Endometrium (tissue), 2 donors: ENCODE results near the gene FGFRL1.
"Not testable (repeated sequence)": the region's sequence is repeated elsewhere in the genome, so short reads cannot be mapped to it uniquely, and the experiment has no call there.

Experiments
- FAIRE-seq: peaks from 2 replicates; lab custom pipeline; 2012; peaks lifted over from hg19 to GRCh38; lab: Jason Lieb, UNC
- donor health status: control.
- donor health status: control.

The FGFRL1 gene

DNA sequence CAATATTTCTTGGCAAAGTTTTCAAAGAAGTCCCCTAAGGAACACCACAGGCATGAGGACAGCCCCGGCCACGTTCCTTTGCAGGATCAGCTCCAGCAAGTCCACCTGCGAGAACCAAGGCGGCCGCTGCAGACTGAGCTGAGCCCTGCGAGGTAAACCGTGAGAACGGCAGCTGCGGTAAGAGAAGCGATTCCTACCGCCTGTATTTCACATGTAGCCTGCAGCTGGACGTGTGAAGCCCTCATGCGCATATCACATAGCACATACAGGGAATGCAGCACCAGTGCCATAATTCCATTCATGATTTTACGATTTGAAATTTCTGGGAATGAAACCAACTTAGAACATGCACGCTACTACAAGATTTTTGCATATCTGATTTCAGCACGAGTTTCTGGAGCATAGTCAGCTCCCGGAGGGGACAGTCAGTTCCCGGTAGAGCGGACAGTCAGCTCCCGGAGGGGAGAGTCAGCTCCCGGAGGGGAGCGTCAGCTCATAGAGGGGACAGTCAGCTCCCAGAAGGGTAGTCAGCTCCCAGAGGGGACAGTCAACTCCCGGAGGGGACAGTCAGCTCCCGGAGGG, 41.7 kb downstream of the FGFRL1 start:
- FAIRE-seq: no peak

GRCh38 chr4:1053891-1054290, 42.5 kb downstream of the FGFRL1 start:
- FAIRE-seq: not testable (repeated sequence)

GRCh38 chr4:1054696-1055242, 43.3 kb downstream of the FGFRL1 start:
- not testable (repeated sequence) for FAIRE-seq

GRCh38 chr4:1055243-1055701, 43.8 kb downstream of the FGFRL1 start:
- not testable (repeated sequence) for FAIRE-seq

DNA sequence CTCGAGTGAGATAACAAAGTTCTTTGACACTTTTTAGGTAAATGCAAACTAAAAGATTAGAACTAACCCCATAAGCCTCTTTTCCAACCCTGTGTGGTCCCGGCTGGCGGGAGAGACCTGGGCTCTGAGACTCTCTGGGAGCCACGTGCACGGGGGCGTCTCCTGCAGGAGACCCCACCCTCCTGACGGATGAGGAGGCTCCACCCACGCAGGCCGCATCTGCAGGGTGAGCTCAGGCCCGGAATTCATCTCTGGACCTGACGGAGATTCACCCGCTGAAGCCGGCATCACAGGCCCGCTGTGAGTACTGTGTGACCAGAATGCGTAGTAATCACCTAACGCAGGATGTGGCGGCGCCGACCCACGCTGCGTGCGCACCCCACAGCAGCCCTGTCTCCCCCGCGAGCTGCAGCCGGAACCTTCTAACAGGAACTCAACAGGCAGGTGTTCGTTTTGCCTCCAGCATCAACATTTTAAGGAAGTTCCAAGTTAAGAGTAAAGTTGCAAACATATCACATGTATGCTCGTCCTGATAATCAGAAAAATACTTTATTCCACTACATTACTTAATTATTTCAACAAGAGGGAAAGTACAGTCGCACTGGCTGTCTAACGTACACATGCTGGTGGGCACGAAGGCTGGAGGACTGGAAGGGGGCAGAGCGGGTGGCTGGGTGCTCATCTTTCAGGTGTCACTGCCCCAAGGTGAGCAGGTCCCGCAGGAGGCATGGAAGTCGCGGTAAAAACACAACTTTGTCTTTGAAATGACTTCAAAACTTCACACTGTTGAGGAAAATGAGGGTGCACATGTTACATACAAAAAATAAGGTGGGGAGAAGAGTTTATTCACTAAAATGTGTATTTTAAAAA, 44.5 kb downstream of the FGFRL1 start:
- FAIRE-seq: no peak

DNA sequence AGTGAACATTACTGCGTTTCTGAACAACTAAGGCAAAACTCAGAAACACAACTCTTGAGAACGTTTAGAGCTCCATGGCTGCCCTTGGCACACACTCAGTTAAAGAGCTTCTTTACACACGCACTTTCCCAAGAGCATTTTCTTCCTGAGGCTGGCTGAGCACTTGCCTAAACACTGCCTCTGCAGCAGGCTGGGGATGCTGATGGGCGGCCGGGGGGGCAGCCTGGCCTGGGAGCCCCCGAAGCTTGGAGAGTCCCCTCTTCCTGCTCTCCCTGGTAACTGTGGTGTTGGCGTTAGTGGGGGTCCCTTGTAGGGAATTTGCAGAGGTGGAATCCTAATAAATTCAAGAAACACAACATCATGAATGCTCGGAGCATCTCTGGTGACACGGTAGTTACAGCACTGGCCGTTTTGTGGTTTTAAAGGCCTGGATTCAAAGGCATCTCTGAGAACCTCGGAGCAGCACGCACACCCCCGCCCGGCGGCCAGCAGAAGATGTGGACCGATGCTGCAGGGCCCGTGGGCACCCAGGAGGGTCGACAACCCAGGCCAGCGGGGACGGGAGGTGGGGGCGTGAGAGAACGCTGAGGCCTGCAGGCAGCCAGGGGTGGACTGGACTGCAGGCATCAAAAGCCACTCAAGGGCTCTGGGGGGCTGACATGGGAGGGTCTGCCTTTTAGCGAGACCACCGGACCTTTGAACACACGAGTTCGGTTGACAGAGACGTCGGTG, 45.4 kb downstream of the FGFRL1 start:
- FAIRE-seq: no peak

DNA sequence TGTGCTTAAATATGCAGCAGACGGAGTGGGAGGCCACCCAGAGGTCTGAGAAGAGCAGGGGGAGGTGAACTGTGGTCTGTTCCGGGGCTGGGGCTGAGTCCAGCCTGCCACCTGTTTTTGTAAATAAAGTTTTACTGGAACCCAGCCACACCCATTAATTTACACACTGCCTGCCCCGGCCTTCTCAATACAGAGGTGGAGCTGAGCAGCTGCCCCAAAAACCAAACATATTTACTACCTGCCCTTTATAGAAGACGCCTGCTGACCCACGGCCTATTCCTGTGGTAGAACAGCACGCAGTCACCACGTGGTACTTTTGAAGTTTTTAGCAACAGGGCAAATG, 45.9 kb downstream of the FGFRL1 start:
- FAIRE-seq: no peak

DNA sequence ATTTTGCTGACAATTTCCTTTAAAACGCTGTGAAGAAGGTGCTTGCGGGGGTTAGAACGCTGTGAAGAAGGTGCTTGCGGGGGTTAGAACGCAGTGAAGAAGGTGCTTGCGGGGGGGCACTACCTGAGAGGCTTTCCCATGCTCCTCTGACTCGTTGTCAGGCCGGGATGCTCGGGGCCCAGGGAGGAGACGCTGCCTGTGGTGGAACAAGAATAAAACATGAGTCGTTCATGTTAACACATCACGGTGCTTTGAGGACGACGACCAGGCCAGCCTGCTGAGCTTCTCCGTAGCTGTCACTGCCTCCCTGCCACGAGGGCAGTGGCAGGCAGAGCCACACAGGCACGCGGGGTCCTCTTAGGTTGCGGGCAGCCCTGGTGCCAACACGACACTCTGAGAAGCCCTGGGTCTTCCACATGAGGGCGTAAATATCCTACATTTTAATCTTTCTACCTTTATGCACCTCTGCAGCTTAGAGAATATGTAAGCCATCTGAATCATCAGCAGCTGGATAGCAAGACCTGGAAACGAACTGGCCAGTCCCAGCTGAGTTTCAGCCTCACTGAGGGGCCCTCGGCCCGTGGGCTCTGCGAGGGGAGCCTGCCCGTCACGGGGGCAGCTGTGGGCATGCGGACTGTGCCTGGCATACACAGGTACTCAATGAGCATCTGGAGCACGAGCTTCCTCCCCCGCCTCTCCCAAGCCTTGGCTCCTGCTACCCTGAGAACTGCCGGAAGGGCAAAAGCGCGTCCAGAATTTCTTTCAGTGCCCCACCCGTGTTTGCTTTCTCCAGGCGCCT, 47.0 kb downstream of the FGFRL1 start:
- no peak for FAIRE-seq

- no peak for FAIRE-seq
These were observed 47.7 kb downstream of the FGFRL1 start for GRCh38 chr4:1058997-1059665.

DNA sequence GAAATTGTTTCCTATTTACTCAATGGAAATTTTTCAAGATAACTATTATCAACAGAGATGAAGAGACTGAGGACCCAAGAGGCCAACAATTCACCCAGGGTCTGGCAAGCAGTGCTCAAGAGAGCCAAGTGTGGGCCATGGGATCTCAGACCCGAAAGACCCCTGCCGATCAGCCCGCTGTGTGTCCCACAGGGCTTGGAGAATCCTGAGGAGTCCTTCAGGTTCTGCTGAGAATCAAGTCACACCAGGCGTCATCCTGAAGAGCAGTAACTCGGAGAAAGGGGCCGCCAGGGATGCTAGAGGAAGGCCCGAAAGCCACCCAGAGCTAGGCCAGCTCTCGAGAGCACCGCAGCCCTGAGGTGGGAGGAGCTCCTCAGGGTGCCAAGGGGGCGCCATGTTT, 48.7 kb downstream of the FGFRL1 start:
- FAIRE-seq: no peak

- FAIRE-seq: no peak
These were observed 49.2 kb downstream of the FGFRL1 start for GRCh38 chr4:1060621-1061020.

DNA sequence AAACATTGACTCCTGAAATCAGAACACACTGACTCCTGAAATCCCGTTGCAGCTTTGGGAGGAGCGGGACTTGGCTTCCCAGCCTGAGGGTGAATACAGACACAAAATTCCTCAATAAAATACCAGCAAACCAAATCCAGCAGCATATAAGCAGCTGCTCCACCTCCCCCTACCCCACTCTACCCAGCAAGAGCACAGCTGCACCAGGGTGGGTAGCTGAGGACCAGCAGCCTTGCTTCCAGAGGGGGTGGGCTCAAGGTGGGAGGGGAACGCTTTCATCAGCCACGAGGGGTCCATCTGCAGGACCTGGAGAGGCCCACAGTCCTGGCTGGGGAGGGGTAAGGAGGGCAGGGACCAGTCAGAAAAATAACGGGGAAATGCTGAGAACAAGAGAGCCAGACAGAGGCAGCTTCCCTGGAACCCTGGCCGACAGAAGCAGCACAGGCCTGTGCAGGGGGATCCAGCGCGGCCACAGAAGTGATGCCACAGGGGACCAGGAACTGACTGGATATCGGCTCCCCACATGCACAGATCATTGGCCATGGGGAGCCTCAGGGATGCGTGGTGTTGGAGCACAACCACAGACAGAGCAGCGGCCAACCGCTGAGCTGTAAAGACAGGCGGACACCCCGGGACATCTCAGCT, 49.8 kb downstream of the FGFRL1 start:
- no peak for FAIRE-seq

DNA sequence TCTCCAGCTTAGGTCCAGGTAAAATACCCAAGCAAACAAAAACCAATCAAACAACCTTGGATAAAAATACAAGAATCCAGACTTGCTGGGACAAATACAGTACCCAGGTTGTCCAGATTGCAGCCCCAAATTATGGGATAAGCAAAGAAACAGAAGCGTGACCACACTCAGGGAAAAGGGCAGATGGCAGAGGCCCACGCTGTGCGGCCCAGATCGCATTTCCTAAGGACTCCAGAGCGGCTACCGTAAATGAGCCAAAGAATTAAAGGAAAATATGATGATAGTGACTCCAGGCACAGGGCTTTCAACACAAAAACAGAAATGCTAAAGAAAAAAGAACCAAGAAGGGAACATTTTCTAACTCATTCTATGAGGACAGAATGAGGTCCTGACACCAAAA, 50.3 kb downstream of the FGFRL1 start:
- FAIRE-seq: no peak

- no peak for FAIRE-seq
These were observed 51.0 kb downstream of the FGFRL1 start for GRCh38 chr4:1062419-1062818.

GRCh38 chr4:1065732-1066131, 54.3 kb downstream of the FGFRL1 start:
- no peak for FAIRE-seq

- FAIRE-seq: no peak
These were observed 58.0 kb downstream of the FGFRL1 start for GRCh38 chr4:1069394-1069793.

DNA sequence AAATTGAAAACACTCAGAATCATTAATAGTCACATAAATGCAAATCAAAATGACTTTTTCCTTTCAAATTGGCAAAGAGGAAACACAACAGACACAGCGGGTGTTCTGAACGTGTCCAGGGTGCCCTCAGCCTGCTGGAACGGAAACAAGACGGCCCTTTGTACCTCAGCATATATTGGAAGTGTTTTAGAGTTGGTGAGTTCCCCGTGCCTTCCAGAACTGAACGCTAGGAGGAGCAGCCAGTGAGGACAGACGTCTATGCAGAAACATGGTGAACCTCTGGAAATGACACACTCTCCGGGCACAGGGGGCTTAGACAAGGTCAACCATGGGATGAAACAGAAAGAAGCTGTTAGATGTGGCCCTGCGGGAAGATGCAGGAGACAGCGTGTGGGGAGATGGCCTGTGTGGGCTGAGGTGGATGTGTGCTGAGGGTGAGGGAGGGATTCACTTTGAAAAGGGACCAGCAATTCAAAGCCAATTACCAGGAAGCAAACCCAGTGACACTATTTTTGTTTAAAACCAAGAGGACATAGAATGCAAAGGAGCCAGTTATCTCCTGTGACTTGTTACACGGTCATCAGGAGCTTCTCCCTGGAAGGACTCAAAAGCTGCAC, 61.5 kb downstream of the FGFRL1 start:
- no peak for FAIRE-seq

DNA sequence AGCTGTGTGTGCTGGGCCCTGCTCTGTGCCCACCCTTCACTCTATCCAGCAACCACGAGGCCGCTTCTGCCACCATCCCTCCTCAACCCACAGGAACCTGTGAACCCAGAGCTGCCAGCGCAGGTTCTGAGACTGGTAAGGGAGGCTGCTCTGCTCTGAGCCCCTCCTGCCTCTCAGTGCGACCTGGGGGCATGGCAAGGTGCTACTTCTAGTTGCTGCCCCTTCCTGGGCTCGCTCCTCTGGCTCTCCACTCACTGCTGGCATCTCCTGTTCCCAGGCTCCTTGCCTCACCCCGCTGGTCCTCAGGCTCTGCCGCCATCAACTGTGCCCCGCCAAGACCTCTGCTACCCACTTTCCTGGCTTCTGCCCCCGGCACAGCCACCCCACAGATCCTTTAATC, 62.7 kb downstream of the FGFRL1 start:
- FAIRE-seq: no peak

DNA sequence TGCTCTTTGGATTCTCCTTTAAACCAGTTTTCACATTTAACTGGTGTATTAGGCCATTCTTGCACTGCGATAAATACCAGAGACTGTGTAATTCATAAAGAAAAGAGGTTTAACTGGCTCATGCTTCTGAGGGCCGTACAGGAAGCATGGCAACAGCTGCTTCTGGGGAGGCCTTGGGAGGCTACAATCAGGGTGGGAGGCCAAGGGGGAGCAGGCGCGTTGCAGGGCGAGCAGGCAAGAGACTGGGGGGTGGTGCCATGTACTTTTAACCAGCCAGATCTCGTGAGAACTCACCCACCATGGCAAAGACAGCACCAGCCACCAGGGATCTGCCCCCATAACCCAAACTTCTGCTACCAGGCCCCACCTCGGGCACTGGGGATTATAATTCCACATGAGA, 63.8 kb downstream of the FGFRL1 start:
- no peak for FAIRE-seq
